Stomach (tissue), 9 donors: ENCODE results near the gene MAPK7. TPM values are rescaled to one million over a fixed set of nuclear protein-coding genes. Genes with fewer than 3 reads are reported as not detected.

Experiments
- DNase-seq, 2 donors: peaks; one replicate each; pipeline versions ENCODE4 v3.0.0 to v3.0.0-alpha.2; 2013 to 2019
- H3K27ac ChIP-seq, 5 donors: fragments of 200-600 bp in 4 of 5; sonication (generic) in 4 of 5; one replicate each; pipeline ENCODE4 v1.5.1; 2013 to 2019; ENCODE audit warnings: mild to moderate bottlenecking in 1 of 5, moderate library complexity in 1 of 5
- H3K27me3 ChIP-seq, 3 donors: fragments of 200-600 bp; sonication (generic); one replicate each; pipeline ENCODE4 v1.5.1; 2017 to 2019; ENCODE audit warnings: mixed run types in 1 of 3
- H3K36me3 ChIP-seq, 4 donors: fragments of 200-600 bp; sonication (generic); 1 replicate in 3 of 4; 2 replicates in 1 of 4; pipeline ENCODE4 v1.5.1; 2016 to 2019
- H3K4me1 ChIP-seq, 4 donors: fragments of 200-600 bp; sonication (generic); one replicate each; pipeline ENCODE4 v1.5.1; 2016 to 2019
- H3K4me3 ChIP-seq, 4 donors: fragments of 200-600 bp; sonication (generic) in 3 of 4; one replicate each; pipeline ENCODE4 v1.5.1; 2016 to 2019; ENCODE audit warnings: mild to moderate bottlenecking in 1 of 4
- H3K9me3 ChIP-seq, 4 donors: fragments of 200-600 bp; sonication (generic); one replicate each; pipeline ENCODE4 v1.5.1; 2016 to 2019
- EP300 ChIP-seq: sonication (generic); formaldehyde crosslinking; IDR thresholded peaks from one replicate; pipeline ENCODE4 v1.6.1; 2017; ENCODE audit warnings: antibody characterized with exemption
- POLR2A ChIP-seq, 4 donors: fragments of 450-650 bp; IDR thresholded peaks; one replicate each; pipeline ENCODE4 v1.6.1; 2016; ENCODE audit warnings: antibody characterized with exemption in 4 of 4, control low read depth in 2 of 4, mild to moderate bottlenecking in 1 of 4, moderate library complexity in 1 of 4
- POLR2AphosphoS5 ChIP-seq, 3 donors: sonication (generic); formaldehyde crosslinking; IDR thresholded peaks; one replicate each; pipeline ENCODE4 v1.6.1; 2016; ENCODE audit warnings: antibody characterized with exemption in 3 of 3
- WGBS, 5 donors: extraction: QIAGEN DNeasy Blood & Tissue Kit in 3 of 5; methylation state at CpG; one replicate each; pipeline versions ENCODE4 v1.1.5 to v1.1.7; 2013 to 2018; 5-methylcytosine and 5-hydroxymethylcytosine counted together
- intact Hi-C: fragments of 100-400 bp; cut with DNase I; formaldehyde crosslinking; loops from one replicate; pipeline ENCODE4 v1.15.1; 2023; ENCODE audit warnings: low total_unique reads
- polyA plus RNA-seq, 3 donors: library from polyadenylated mRNA; stranded (reverse); fragments of 200-250 nt; gene quantifications; one replicate each; pipeline ENCODE4 v1.2.3, GENCODE V29; 2013
- total RNA-seq, 5 donors: library from RNA; depleted of rRNA; stranded (reverse); fragments of >200 nt; gene quantifications; one replicate each; pipeline versions ENCODE4 v1.1.0 to v1.2.3, GENCODE V29; 2014 to 2016
- TF ChIP-seq, protein P1 (sequence below), 7 experiments: fragments of 450-650 bp in 4 of 7; fragments of 200-600 bp in 3 of 7; sonication (generic) in 3 of 7; IDR thresholded peaks; one replicate each; pipeline ENCODE4 v1.5.1; 2016 to 2019; ENCODE audit warnings: antibody characterized with exemption in 7 of 7, control low read depth in 2 of 7, mild to moderate bottlenecking in 1 of 7
- donor health status: healthy with polysubstance abuse.
- donor health status: Bipolar disorder and iron deficiency.
- donor health status: healthy.

Gene MAPK7
- total and polyA plus RNA-seq, 8 donors: 10.3 to 221 (median 30.5) TPM

DNA sequence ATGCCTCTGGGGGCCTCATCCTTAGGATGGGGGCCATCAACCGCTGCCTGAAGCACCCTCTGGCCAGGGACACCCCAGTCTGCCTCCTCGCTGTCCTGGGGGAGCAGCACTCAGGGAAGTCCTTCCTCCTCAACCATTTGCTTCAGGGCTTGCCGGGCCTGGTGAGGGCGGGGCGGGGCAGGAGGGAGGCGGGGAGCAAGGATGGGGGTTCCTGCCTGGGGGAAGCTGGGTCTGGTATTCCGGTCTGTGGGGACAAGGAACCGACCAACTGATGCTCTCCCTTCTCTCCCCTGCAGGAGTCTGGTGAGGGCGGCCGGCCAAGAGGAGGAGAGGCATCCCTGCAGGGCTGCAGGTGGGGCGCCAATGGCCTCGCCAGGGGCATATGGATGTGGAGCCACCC lies 34.7 kb downstream of the MAPK7 start:
- H3K27me3 ChIP-seq: peaks cover 0 to 32% (median 9%) of the 10 kb centered on the region in 3 donors
- no peaks in the 10 kb centered on the region for H3K9me3 ChIP-seq
- H3K27ac ChIP-seq: no peak overlapping the region
- no peaks in the 10 kb centered on the region for H3K36me3 ChIP-seq
- intact Hi-C loops: no loop called here
- H3K4me3 ChIP-seq: no peak overlapping the region
- H3K4me1 ChIP-seq: peaks cover 0 to 17% (median 8%) of the 10 kb centered on the region in 4 donors
- TF ChIP-seq POLR2AphosphoS5 (IDR thresholded peaks at IDR 0.05): no peak
- TF ChIP-seq, protein P1, sequence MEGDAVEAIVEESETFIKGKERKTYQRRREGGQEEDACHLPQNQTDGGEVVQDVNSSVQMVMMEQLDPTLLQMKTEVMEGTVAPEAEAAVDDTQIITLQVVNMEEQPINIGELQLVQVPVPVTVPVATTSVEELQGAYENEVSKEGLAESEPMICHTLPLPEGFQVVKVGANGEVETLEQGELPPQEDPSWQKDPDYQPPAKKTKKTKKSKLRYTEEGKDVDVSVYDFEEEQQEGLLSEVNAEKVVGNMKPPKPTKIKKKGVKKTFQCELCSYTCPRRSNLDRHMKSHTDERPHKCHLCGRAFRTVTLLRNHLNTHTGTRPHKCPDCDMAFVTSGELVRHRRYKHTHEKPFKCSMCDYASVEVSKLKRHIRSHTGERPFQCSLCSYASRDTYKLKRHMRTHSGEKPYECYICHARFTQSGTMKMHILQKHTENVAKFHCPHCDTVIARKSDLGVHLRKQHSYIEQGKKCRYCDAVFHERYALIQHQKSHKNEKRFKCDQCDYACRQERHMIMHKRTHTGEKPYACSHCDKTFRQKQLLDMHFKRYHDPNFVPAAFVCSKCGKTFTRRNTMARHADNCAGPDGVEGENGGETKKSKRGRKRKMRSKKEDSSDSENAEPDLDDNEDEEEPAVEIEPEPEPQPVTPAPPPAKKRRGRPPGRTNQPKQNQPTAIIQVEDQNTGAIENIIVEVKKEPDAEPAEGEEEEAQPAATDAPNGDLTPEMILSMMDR (IDR thresholded peaks at IDR 0.05): no peak
- no peak for TF ChIP-seq EP300
- no peak for TF ChIP-seq POLR2A (IDR thresholded peaks at IDR 0.05)
- WGBS, 5 donors: 79 to 91% (median 84%) methylated on average over 7 to 12 of the region's 12 CpGs
- DNase-seq: no peak

DNA sequence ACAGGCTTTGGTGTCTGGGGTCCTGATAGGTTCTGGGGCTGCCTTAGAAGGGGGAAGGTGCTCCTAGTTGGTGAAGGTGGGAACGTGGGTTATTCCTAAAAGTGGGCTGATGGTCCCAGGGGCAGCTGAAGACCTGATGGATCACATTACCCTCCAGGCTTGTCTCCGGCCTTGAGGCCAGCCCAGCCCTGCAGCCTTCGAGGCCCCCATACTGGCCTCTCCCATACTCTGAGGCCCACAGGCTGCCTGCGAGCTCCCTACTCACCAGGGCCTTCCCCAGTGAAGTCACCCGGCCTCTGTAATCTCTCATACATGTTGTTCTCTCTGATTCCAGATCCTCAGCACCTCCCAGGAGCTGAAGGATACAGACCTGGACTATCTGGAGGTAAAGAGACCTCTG lies 35.5 kb downstream of the MAPK7 start:
- intact Hi-C loops: no loop called here
- Histone ChIP-seq H3K4me1 (peaks cover 0 to 17% (median 8%) of the 10 kb centered on the region in 4 donors), H3K27ac (no peak overlapping the region), H3K4me3 (no peak overlapping the region), H3K36me3 (no peaks in the 10 kb centered on the region), H3K27me3 (peaks cover 0 to 32% (median 9%) of the 10 kb centered on the region in 3 donors), H3K9me3 (no peaks in the 10 kb centered on the region)
- no peak for TF ChIP-seq EP300
- no peak for TF ChIP-seq POLR2AphosphoS5 (IDR thresholded peaks at IDR 0.05)
- TF ChIP-seq, protein P1 (IDR thresholded peaks at IDR 0.05): no peak
- TF ChIP-seq POLR2A (IDR thresholded peaks at IDR 0.05): no peak
- 65 to 82% (median 76%) methylated on average over 4 to 5 of the region's 5 CpGs for WGBS, 5 donors
- no peak for DNase-seq

- no peak for DNase-seq
- Histone ChIP-seq H3K4me1 (peaks cover 0 to 17% (median 8%) of the 10 kb centered on the region in 4 donors), H3K9me3 (no peaks in the 10 kb centered on the region), H3K4me3 (no peak overlapping the region), H3K27ac (no peak overlapping the region), H3K36me3 (no peaks in the 10 kb centered on the region), H3K27me3 (peaks cover 0 to 32% (median 9%) of the 10 kb centered on the region in 3 donors)
- TF ChIP-seq, protein P1 (IDR thresholded peaks at IDR 0.05): no peak
- no peak for TF ChIP-seq EP300
- TF ChIP-seq POLR2AphosphoS5 (IDR thresholded peaks at IDR 0.05): no peak
- no peak for TF ChIP-seq POLR2A (IDR thresholded peaks at IDR 0.05)
- 85 to 93% (median 88%) methylated on average over 25 to 28 of the region's 28 CpGs for WGBS, 5 donors
- intact Hi-C loops: no loop called here
These were observed 36.3 kb downstream of the MAPK7 start for GRCh38 chr17:19414396-19415280.

- peaks cover 0 to 17% (median 8%) of the 10 kb centered on the region in 4 donors for H3K4me1 ChIP-seq
- no peak overlapping the region for H3K4me3 ChIP-seq
- 68 to 77% (median 74%) methylated on average over 11 to 13 of the region's 13 CpGs for WGBS, 5 donors
- peaks cover 0 to 32% (median 9%) of the 10 kb centered on the region in 3 donors for H3K27me3 ChIP-seq
- TF ChIP-seq, protein P1 (IDR thresholded peaks at IDR 0.05): no peak
- TF ChIP-seq EP300 (no peak), POLR2AphosphoS5 (IDR thresholded peaks at IDR 0.05) (no peak), POLR2A (IDR thresholded peaks at IDR 0.05) (no peak)
- DNase-seq: no peak
- H3K9me3 ChIP-seq: no peaks in the 10 kb centered on the region
- H3K36me3 ChIP-seq: no peaks in the 10 kb centered on the region
- H3K27ac ChIP-seq: no peak overlapping the region
- intact Hi-C loops: no loop called here
These were observed 37.0 kb downstream of the MAPK7 start for GRCh38 chr17:19415311-19415710.
